ENCODE results near the gene BAD. TPM values are rescaled to one million over a fixed set of nuclear protein-coding genes. Genes with fewer than 3 reads are reported as not detected.

BAD gene
- total RNA-seq, 1 experiment from 2014 or later = 23.3 TPM

- no peaks in the 10 kb centered on the region for H3K27me3 Mint-ChIP-seq (ENCODE audit: low read depth)
- H3K14ac ChIP-seq (ENCODE audit: insufficient read depth, low read length) = peak within 1 kb of the TSS; percentile 85; the same call in 1 of the 2 replicates
- H3K4ac ChIP-seq (ENCODE audit: low read depth, low read length) = no peak within 1 kb of the TSS
- no peak within 1 kb of the TSS for H3T11ph ChIP-seq (ENCODE audit: low read length)
- H3K27ac Mint-ChIP-seq = peak within 1 kb of the TSS; percentile 86 to 97 (median 95)
- H3K9me3 Mint-ChIP-seq = no peaks in the 10 kb centered on the region; a peak in 1 of 5 replicates
- peaks cover under 1% of the 10 kb centered on the region; the same call in 1 of the 2 replicates for H3K79me2 ChIP-seq (ENCODE audit: insufficient read depth, low read length)
- no peak within 1 kb of the TSS for H2AK5ac ChIP-seq (ENCODE audit: insufficient read length, low read length)
- H3K36me3 Mint-ChIP-seq (ENCODE audit: insufficient read depth in 1 of 3, low read depth in 3 of 3) = peaks cover 9 to 25% (median 19%) of the 10 kb centered on the region in 3 experiments; a peak in 6 of 7 replicates
- no peak within 1 kb of the TSS for H2BK12ac ChIP-seq (ENCODE audit: insufficient read length, low read depth, low read length)
- H3K23me2 ChIP-seq (ENCODE audit: insufficient read length, low read depth, low read length, poor library complexity, severe bottlenecking) = peaks cover 21% of the 10 kb centered on the region
- peak within 1 kb of the TSS; percentile 33 for H3K9ac ChIP-seq (ENCODE audit: extremely low read depth, insufficient read length, low read length)
- H3K27ac ChIP-seq (ENCODE audit: insufficient read length, low read depth, low read length) = no peak within 1 kb of the TSS
- no peak within 1 kb of the TSS for H4K5ac ChIP-seq (ENCODE audit: insufficient read length, low read depth, low read length)
- H3K4me3 Mint-ChIP-seq = peak within 1 kb of the TSS; percentile 85 to 98
- no peak within 1 kb of the TSS for H2BK5ac ChIP-seq (ENCODE audit: insufficient read length, low read length)
- no peaks in the 10 kb centered on the region for H3K27me3 ChIP-seq (ENCODE audit: insufficient read depth, low read length)
- WGBS (ENCODE audit: extremely low coverage, insufficient read length, low lambda C conversion rate) = no CpG with 5 or more reads among the region's 75 CpGs
- no peak within 1 kb of the TSS for H2BK15ac ChIP-seq (ENCODE audit: low read depth, low read length)
- H3K4me1 Mint-ChIP-seq = peaks cover 34 to 44% of the 10 kb centered on the region in 2 experiments
- no peak within 1 kb of the TSS for H3K56ac ChIP-seq (ENCODE audit: insufficient read length, low read depth, low read length)
- H2AFZ ChIP-seq (ENCODE audit: low read length) = no peak within 1 kb of the TSS
- H3K4me2 ChIP-seq (ENCODE audit: insufficient read depth, insufficient read length, low read length) = peak within 1 kb of the TSS; percentile 76
- peaks cover 3% of the 10 kb centered on the region for H3K79me1 ChIP-seq (ENCODE audit: insufficient read depth, low read depth, low read length, poor library complexity, severe bottlenecking)
- no peak within 1 kb of the TSS for H2BK120ac ChIP-seq (ENCODE audit: low read depth, low read length, poor library complexity, severe bottlenecking)
- TF ChIP-seq CTCF (conservative IDR thresholded peaks at IDR 0.05) = peak; percentile 78
- H4K20me1 ChIP-seq (ENCODE audit: control insufficient read depth, insufficient read depth, insufficient read length) = no peaks in the 10 kb centered on the region
- no peak within 1 kb of the TSS for H4K91ac ChIP-seq (ENCODE audit: insufficient read length, low read depth, low read length)
- H2BK20ac ChIP-seq (ENCODE audit: low read depth, low read length, poor library complexity, severe bottlenecking) = no peak within 1 kb of the TSS
- no peak within 1 kb of the TSS for H3K23ac ChIP-seq (ENCODE audit: insufficient read length, low read depth, low read length)
- peak; percentile 75 for DNase-seq
- no peaks in the 10 kb centered on the region for H3K9me3 ChIP-seq (ENCODE audit: control insufficient read depth, low read depth, low read length)
- H3K18ac ChIP-seq (ENCODE audit: insufficient read length, low read depth, low read length) = peak within 1 kb of the TSS; percentile 93
- H4K8ac ChIP-seq (replicated peaks; ENCODE audit: insufficient read length, low read depth, low read length) = no peak within 1 kb of the TSS
- peaks cover 9% of the 10 kb centered on the region; the same call in 1 of the 2 replicates for H3K4me1 ChIP-seq (ENCODE audit: insufficient read depth, low read length)
These were observed 33.3 kb downstream of the BAD start, which contains the start of gene PLCB3 for GRCh38 chr11:64251016-64251752. Gene PLCB3 (plus strand): TSS chr11:64251530. CDS start chr11:64251650, 120 bp downstream.
